Muscle of arm (tissue), 12 donors: ENCODE results near the gene INTS11. TPM values are rescaled to one million over a fixed set of nuclear protein-coding genes. Genes with fewer than 3 reads are reported as not detected.

ENCODE experiments used
- DNase-seq: peaks from one replicate; pipeline ENCODE4 v3.0.0-alpha.2; 2013
- polyA plus RNA-seq, 12 donors: library from polyadenylated mRNA; unstranded; fragments of 120-200 nt; gene quantifications; one replicate each; pipeline ENCODE4 v1.2.1, GENCODE V29; 2013; ENCODE audit not compliant: insufficient read length in 12 of 12

Gene INTS11
- polyA plus RNA-seq, 12 donors: 60.1 to 138 (median 75.5) TPM; not detected in 1

DNA sequence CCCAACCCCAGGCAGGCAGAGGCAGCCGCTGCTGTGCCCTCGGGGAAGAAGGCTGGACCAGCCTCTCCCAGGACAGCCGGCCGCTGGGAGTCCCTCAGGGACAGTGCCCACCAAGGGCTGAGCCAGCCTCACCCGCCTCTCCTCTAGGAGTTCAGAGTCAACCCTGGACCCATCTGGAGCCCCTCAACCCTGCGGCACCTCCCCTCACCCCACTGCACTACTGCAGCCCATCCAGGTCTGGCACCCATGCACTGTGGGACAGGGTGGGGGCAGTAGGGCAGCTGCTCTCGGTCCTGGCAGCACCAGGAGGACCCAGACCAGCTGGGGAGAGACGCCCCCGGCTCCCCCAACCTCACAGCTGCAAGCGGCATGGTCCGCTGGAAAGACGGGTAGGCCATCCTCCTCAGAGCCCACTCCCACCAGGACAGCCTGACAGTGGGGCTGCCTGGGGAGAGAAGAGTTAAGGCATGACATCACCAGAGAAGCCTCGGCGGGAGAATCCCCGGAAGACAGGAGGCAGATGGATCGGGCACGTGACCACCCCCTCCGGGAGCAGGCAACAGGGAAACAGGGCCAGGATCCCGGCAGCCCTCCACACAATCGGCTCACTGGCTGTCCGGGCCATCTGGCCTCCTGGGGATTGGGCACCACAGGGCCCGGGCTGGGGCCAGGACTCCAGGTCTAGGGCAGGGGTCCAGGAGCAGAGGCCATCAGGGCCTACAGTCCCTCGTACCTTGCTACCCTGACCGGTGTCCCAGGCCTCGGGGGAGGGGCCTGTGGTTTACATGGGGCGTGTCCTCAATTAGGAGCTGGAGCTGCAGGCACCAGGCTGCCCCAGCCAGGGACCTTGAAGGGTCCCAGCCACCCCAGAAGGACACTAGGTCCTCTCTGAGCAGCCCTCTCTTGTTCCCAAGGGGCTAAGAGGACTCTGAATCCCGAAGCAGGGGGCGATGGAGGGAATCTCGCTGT lies 19.8 kb downstream of the INTS11 start:
- no peak for DNase-seq

DNA sequence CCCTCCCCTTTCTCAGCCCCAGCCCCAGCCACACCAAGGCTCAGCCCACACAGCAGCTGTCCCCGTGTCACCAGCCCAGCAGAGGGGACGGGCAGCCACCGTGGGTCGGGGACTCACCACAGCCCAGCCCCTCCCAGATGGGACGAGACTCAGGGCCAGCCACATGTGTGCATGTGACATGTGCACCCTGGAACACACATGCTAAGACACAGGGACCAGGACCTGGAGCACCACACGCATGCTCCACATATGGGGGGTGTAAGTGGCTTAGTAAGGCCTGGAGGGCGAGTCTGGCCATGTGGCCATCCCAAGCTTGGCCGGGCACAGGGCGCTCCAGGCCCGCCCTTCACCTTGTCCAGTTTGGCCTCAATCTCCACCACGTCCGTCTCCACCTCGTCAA lies 20.7 kb downstream of the INTS11 start:
- DNase-seq: no peak

DNA sequence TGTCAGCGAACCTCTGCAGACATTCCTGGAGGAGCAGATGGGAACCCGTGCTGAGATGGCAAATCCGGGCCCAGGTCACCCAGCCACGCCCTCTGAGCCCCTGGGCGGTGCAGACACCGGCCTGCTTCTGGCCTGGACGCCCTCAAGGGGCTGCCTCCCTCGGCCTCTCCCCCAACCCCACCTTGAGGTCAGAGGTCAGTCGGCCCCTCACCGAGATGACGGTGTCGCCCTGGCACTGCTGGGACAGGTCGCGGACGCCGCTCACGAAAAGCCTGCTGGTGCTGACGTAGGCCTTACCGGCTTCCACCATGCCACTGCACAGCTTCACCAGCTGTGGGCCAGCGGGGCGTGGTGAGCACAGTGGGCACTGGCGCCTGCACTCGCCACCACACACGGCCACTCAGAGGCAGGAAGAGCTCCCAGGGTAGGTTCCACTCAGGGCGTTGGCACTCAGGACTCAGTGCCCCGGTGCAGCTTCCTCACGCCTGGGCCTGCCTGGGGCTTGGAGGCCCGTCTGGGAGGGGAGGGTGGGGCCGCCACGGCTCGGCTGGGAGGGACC lies 21.4 kb downstream of the INTS11 start:
- no peak for DNase-seq

DNA sequence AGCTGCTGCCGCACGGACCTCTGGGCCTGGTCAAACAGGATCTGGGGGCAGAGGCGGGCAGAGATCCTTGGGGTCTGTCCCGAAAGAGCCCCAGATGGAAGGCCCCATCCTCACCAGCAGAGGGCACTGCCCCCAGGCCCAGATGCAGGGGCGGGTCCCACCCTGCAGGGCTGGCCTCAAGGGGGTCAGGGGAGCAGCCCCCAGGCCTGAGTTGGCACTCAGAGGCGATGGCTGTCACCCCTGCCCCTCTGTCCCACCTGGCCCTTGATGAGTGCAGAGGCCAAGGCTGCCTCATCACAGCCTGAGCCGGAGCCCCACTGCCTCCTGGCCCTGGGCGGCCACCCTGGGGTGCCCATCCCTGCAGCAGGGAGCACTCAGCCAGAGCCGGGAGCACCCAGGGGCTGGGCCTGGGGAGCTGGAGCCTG lies 22.4 kb downstream of the INTS11 start:
- DNase-seq: no peak

DNA sequence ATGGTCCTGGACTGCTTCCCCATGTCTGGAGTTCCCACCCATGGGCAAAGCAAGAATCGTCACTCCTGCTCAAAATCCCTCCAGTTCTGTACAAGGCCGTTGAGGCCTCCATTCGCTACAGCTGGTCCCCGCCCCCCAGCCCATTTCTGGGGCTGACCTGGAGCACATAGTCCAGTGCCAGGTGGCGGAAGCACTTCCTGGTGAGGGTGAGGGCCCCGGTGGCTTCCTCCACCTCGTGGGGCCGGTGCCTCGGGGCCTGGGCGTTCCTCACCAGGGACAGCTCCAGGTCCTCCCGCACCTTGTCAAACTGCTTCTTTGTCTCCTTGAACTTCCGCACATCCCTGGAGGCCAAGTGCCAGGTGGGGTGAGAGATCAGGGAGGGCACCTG lies 24.1 kb downstream of the INTS11 start:
- DNase-seq: no peak

DNA sequence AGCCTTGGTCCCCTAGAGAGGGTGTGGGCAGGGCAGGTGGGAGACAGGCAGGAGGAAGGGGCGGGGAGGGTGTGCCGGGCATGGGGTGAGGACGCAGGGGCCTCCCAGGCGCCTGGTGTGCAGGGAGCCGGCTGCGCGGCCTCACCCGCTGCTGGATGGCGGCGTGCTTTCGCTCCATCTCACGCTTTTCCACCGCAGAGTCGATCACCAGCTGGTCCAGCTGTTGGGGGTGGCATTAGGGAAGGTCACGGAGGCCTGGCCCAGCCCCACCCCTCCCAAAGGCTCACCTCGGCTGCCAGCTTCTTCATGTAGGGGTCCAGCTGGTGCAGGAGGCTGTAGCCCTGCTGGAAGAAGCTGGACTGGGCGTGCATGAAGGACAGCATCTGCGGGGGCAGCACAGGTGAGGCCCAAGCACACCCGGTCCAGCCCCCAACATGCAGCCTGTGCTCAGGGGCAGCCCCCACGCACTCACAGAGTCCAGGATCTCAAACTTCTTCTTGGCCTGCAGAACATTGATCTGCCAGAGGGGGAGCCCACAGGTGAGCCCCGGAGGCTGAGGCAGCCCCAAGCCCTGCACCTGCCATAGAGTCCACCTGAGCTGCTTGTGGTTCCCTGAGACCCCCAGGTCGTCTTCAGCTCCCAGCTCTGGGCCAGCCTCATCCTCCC lies 24.6 kb downstream of the INTS11 start:
- no peak for DNase-seq

DNA sequence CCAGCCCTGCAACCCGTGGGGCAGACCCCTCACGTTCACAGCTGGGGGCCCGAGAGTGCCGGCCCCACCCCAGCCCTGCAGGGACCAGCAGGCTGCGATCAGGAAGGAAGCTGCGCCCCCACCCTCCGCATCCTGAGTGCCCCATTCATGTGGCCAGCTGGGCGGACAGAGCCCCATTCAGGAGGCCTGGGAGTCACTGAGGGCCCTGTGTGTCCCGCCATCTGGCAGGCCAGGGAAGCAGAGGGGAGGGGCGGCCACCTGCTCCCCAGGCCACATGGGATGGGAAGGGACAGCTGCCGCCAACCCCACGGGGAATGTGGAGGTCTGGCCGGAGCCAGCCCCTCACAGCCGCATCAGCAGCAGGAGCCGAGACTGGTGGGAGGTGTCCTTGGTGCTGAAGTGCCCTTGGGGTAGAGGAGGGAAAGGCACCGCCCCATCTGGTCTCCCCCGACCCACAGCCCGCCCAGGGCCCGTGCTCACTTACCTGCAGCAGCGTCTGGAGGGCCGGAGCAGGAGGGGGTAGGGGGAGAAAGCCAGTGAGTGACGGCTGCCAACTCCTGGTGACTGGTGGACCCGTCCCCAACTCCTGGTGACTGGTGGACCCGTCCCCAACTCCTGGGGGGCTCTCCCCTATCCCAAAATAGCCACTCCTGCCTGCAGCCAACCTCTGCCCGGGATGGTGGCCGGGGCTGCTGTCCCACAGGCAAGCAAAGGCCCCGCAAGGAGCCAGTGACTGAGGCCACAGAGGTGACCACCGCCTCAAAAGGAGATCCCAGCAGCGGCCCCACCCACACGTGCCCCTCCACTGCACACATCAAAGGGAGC lies 25.4 kb downstream of the INTS11 start:
- DNase-seq: peak; percentile 50

DNA sequence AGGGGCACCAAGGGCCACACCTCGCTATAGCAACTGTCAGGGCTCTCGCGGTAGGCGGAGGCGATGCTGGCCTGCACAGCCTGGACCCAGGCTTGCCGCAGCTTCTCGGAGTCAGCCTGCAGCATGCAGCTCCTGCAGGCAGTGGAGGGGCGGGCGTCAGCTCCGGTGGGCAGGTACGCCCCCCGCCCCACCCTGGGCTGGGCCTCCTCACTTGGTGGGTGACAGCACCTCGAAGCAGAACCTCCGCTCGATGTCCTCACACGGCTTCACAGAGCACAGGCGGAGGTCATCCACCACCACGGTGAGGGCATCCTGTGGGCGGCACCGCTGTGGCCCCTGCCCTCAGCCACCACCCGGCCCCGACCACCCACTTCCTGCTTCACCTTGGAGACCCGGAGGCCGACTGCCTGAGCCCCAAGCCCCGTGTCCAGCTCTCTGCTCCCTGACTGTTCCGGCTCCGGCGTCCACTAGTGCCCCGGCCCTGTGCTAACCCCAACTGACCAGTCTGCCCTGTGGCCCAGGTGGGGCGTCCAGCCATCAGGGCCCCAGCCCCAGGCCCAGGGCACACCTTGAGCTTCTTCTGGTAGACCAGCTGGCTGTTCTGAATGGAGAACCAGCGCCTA lies 26.5 kb downstream of the INTS11 start:
- no peak for DNase-seq

DNA sequence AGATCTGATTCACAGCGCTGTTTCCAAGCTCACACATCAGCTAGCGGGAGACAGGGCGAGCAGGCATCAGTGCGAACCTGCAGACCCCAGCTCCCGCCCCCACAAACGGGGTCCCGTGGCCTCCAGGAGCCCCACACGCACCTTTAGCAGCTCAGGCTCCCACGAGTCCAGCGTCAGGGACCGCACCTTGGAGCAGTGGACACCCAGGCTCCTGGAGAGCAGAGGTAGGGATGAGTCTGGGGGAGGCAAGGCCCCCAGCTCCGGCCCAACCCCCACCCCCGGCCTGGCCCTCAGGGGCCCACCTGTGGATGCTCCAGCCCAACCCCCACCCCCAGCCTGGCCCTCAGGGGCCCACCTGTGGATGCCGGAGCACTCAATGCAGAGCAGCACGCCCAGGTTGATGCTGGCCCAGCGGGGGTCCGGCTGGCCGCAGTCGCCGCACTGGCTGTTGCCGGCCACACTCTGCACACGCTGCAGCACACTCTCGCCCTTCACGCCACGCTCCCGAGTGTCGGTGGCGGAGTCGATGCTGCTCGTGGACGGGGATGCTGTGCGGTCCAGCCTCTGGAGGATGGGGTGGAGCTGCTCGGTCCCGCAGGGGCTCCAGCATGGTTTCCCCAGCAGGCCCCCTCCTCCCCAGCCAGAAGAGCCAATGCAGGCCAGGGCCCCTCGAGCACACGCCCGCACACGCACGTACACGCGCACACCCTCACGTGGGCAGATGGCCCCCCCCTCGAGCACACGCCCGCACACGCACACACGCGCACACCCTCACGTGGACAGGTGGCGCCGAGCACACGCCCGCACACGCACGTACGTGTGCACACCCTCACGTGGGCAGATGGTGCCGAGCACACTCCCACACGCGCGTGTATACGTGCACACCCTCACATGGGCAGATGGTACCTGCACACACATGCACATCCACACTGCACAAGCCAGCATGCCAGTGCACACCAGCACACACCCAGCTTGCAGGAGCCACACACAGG lies 28.1 kb downstream of the INTS11 start:
- no peak for DNase-seq

DNA sequence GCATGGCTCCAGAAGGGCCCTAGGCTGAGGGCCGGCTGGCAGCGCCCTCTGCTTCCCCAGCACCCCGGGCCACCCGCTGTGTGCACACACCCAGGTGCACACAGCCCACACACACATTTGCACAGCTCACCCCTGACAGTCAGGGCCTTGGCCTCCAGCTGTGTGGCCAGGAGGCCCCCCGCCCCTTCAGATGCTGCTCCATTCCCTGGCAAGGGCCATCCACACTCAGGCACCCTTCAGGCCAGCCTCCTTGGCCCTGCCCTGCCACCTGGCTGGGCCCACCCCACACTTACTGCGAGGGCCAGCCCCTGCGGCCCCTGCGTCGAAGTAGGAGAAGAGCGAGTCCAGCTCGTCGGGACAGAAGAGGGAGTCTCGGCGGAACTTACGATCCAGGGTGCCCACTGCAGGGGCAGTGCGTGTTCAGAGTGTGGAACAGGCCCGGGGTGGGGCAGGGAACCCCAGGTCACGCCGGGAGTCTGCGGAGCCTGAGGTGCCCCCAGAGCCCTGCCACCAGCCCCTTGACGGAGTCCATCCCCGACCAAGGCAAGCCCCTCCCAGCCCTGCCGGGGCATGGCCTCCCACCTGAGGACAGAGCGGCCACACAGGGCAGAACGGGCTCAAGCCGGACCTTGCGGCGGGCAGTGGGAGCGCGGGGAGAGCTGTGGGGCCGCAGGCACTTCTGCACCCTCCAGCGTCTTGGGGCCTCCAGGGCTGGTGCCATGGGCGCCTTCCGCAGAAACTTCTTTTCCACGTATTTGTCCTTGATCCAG lies 29.1 kb downstream of the INTS11 start:
- DNase-seq: no peak

DNA sequence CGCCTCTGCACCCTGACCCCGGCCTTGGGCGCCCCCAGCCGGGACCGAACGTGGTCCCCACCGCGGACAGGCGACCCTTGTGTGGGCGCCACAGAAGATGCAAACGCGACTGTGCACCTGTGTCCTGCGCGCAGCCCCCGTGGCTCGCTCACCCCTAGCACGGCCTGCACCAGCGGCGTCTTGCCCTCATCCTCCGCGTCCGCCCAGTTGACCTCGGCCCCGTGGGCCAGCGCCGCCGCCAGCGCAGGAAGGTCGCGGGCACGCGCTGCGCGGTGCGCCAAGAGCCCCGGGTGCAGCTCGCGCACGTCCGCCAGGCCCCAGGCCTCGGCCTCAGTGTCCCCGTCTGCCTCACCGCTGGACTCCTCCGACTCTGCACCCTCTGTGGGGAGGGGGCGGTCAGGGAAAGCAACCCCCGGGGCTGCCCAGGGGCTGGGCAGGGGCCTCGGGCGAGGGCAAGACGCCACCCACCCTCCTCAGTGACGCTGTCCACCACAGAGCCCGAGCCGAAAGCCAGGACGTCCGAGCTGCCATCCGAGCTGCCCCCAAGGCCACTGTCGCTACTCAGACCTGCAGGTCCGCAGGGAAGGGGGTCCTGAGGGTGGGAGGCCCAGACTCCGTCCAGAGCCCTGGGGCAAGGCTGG lies 30.1 kb downstream of the INTS11 start:
- DNase-seq: no peak

DNA sequence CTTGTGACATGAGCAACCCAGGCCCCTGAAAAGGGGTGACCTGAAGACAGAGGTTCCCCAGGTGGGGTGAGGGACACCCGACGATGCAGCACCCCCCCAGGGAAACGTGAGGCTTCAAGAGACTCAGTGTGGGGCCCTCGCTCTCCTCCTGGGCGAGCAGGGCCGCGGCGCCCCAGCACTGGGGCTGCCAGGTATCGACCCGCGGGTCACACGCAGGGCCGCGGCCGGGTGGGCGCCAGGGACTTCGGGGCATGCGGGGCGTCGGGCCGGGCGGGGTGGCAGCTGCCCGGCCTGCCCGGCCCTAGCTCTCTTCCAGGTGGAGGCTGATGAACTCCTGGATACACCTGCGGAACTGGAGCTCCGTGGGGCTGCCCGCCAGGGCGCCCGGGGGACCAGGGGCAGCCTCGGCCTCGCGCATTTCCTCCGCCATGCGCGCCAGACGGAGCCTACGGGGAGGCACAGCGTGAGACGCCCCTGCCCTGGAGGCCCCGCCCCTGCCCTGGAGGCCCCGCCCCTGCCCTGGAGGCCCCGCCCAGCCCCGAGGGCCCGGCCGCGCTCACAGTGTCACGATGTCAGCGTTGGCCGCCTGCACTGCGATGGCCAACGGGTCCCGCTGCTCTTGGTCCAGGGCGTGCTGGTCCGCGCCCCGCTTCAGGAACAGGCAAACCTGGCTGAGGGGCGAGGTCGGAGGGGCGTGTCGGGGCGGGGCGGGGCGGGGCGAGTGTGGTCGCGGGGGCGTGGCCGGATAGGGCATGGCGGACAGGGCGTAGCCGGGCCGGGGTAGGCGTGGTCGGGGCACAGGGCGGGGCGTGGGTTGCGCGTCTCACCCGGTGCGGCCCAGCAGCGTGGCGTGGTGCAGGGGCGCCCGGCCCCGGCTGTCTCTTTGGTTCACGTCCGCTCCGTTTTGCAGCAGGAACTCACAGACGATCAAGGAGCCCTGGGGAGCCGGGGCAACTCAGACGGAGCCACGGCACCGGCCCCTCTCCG lies 30.9 kb downstream of the INTS11 start:
- DNase-seq: no peak

DNA sequence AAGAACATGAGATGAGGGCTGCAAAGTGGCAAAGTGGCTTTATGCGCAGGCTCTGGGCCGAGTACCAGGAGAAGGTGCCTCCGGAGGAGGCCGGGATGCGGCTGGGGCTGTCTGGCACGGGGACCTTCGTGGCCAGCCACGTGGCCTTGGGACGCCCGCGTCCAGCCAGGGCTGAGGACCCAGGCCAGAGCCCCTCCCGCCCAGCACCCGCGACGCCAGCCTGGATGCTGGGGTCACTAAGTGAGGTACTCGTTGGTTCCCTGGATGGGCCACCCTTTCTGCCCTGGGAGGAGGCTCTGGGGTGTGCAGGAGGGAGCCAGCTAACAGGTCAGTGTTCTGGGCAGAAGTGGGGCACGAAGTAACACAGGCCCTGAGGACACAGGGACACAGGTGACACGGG lies 31.6 kb downstream of the INTS11 start:
- no peak for DNase-seq

DNA sequence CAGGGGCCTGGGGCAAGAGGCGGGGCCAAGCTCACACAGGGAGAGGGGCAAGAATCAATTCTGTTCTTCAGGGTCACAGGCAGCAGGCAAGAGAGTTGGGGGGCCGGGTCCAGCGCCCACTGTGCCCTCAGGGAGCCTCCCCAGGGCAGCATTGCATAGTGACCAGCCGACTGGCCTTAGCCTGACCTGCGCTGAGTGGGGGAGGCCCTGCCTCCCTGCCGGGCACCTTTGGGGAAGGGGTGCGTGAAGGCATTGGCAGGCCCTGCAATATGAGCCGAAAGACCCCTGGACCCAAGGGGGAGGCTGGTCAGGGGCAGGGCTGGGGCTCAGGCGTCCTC lies 32.0 kb downstream of the INTS11 start:
- no peak for DNase-seq

DNA sequence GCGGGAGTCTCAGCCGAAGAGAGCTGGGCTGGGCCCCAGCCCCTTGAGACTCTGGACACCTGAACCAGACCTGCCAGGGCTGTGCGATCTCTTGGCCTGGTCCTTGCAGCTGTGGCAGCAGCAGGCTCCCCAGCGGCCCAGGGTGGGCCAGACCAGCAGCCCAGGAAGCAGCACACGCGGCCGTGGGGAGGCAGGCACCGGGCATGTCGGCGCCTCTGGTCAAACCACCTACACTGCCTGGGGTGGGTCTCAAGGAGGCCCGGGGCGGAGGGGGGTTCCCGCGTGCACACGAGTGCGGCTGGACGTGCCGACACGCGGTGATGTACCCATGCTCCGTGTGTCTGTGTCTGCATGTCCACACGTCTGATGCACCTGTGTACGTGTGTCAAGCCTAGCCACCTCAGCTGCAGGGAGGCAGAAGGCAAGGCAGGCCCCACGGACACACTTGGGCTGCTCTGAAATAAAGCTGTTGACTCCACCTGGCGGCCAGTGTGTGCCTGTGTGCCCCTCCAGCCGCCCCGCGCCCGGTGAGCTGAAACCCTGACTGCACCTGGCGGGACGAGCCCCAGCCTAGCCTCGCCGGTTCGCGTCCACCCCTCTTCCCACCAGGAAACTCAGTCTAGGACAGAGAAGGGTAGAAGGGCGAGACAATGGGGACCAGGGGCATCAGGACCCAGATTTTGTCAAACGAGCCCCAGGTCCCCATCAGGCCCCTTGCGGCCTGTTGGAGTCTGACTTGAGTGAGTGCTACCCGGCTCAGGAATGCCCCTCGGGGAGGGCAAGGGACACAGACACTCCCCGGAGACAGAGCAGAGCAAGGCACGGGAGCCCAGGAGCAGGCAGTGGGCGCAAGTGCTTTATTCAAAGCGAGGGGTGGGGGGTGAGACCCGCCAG lies 32.7 kb downstream of the INTS11 start:
- DNase-seq: peak; percentile 53

DNA sequence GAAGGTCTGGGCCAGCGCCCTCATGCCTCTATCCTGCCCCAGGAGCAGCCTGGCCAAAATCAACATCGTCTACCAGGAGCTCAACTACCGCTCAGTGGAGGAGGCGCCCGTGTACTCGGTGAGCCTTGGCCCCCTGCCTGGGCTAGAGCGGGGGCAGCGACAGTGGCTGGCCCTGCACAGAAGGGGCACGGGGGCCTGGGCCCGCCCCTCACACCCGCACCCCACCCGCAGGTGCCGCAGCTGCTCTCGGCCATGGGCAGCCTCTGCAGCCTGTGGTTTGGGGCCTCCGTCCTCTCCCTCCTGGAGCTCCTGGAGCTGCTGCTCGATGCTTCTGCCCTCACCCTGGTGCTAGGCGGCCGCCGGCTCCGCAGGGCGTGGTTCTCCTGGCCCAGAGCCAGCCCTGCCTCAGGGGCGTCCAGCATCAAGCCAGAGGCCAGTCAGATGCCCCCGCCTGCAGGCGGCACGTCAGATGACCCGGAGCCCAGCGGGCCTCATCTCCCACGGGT lies 33.4 kb downstream of the INTS11 start:
- DNase-seq: no peak
